Uterus (tissue), 4 donors: ENCODE measurements around the gene FAM120B. TPM values are rescaled to one million over a fixed set of nuclear protein-coding genes. Genes with fewer than 3 reads are reported as not detected.

Experiments used
- DNase-seq, 2 donors: peaks; one replicate each; pipeline ENCODE4 v3.0.0-alpha.2; 2019 to 2020
- H3K27ac ChIP-seq, 2 donors: fragments of 200-600 bp; sonication (generic); 1 replicate in 1 of 2; 2 replicates in 1 of 2; pipeline ENCODE4 v1.5.1; 2016 to 2018
- H3K27me3 ChIP-seq, 2 donors: fragments of 200-600 bp; sonication (generic); one replicate each; pipeline ENCODE4 v1.5.1; 2018 to 2019; ENCODE audit warnings: control low read depth in 1 of 2
- H3K36me3 ChIP-seq, 2 donors: fragments of 200-600 bp; sonication (generic); one replicate each; pipeline ENCODE4 v1.5.1; 2019; ENCODE audit warnings: control low read depth in 1 of 2
- H3K4me1 ChIP-seq, 2 donors: fragments of 200-600 bp; sonication (generic); one replicate each; pipeline ENCODE4 v1.5.1; 2018 to 2019; ENCODE audit warnings: control low read depth in 1 of 2
- H3K4me3 ChIP-seq, 2 donors: fragments of 200-600 bp; sonication (generic); 1 replicate in 1 of 2; 2 replicates in 1 of 2; pipeline ENCODE4 v1.5.1; 2018 to 2019; ENCODE audit warnings: mild to moderate bottlenecking in 1 of 2
- H3K9me3 ChIP-seq, 2 donors: fragments of 200-600 bp; sonication (generic); one replicate each; pipeline ENCODE4 v1.5.1; 2019; ENCODE audit warnings: control low read depth in 1 of 2
- POLR2A ChIP-seq, 2 donors: fragments of 450-650 bp; IDR thresholded peaks; one replicate each; pipeline ENCODE4 v1.6.1; 2016; ENCODE audit warnings: antibody characterized with exemption in 2 of 2, mild to moderate bottlenecking in 1 of 2, moderate library complexity in 1 of 2
- intact Hi-C: fragments of 100-400 bp; cut with DNase I; formaldehyde crosslinking; loops from one replicate; pipeline ENCODE4 v1.15.1; 2023; ENCODE audit warnings: low total_unique reads
- total RNA-seq, 4 donors: library from RNA; depleted of rRNA in 3 of 4; stranded (reverse); fragments of >200 nt in 3 of 4; gene quantifications; one replicate each; pipeline versions ENCODE4 v1.1.0 to v1.2.4, GENCODE V29; 2014 to 2023
- TF ChIP-seq, protein P1 (sequence below), 4 experiments: fragments of 200-600 bp in 2 of 4; fragments of 450-650 bp in 2 of 4; sonication (generic) in 2 of 4; IDR thresholded peaks; one replicate each; pipeline ENCODE4 v1.5.1; 2016 to 2019; ENCODE audit warnings: antibody characterized with exemption in 4 of 4, mild to moderate bottlenecking in 2 of 4, moderate library complexity in 1 of 4
- donor health status: DM: yes; HTN: yes; CAD: no.

FAM120B gene
- total RNA-seq, 4 donors from 2014 or later: 12.1 to 50.9 (median 35.2) TPM

DNA sequence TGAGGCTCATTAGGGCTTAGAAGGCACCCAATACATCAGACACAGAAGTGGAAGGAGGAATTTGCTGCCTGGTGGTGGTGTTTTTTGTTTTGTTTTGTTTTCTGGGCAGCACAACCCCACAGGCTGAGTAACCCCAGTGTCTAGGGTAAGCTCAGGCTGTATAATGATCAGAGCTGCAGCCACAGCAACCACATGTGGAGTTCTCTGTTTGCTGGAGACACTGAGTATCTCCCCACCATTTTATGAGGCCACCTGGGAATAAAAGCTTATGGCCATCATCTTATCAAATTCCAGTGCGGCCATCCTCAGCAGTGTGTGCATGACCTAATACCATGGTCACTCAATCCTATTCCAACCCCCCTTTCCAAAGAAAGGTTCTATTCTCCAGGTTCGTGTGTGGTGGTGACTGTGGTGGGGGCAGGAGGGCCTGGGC is 12.2 kb upstream of the FAM120B start:
- TF ChIP-seq, protein P1, sequence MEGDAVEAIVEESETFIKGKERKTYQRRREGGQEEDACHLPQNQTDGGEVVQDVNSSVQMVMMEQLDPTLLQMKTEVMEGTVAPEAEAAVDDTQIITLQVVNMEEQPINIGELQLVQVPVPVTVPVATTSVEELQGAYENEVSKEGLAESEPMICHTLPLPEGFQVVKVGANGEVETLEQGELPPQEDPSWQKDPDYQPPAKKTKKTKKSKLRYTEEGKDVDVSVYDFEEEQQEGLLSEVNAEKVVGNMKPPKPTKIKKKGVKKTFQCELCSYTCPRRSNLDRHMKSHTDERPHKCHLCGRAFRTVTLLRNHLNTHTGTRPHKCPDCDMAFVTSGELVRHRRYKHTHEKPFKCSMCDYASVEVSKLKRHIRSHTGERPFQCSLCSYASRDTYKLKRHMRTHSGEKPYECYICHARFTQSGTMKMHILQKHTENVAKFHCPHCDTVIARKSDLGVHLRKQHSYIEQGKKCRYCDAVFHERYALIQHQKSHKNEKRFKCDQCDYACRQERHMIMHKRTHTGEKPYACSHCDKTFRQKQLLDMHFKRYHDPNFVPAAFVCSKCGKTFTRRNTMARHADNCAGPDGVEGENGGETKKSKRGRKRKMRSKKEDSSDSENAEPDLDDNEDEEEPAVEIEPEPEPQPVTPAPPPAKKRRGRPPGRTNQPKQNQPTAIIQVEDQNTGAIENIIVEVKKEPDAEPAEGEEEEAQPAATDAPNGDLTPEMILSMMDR (IDR thresholded peaks at IDR 0.05): no peak
- TF ChIP-seq POLR2A (IDR thresholded peaks at IDR 0.05): no peak
- H3K27me3 ChIP-seq: peaks cover 24 to 37% of the 10 kb centered on the region in 2 donors
- H3K27ac ChIP-seq: no peak overlapping the region
- H3K4me1 ChIP-seq: peaks cover 0 to 31% of the 10 kb centered on the region in 2 donors
- intact Hi-C loops: no loop called here
- H3K36me3 ChIP-seq: no peaks in the 10 kb centered on the region
- no peak for DNase-seq
- H3K9me3 ChIP-seq: no peaks in the 10 kb centered on the region
- H3K4me3 ChIP-seq: no peak overlapping the region

DNA sequence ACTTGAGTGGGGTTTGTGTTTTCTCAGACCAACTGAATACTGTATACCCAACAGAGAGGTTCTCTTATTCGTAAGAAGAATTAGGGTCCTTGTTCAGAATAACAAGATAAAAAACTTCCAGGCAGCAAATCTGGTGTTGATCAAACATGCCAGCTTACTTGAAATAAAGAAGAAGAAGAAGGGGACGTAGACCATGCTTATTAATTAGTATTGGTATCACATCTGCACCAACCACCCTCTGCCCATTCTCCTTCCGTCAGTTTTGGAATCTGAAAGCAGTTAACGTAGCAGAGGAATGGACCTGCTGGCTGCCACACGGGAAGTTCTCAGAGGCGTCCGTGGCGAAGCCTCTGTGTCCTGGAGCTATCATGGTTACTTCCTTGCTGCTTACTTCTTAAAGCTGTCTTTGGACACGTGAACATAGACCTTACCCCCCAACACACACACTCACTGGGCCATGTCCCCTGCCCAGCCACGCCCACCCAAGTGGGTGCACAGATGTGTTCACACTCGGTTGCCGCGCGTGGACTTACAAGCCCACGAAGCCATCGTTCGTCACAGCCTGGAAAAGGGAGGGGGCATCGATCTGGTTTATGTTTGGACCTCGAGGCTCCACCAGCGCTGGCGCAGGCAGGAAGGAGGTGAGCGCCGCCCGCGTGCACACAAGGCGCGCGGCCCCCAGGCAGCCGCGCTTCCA is 11.6 kb upstream of the FAM120B start:
- intact Hi-C loops: no loop called here
- H3K4me3 ChIP-seq: peak overlapping the region in 1 of 2 donors; percentile 26
- no peak for TF ChIP-seq POLR2A (IDR thresholded peaks at IDR 0.05)
- H3K27me3 ChIP-seq: peaks cover 24 to 37% of the 10 kb centered on the region in 2 donors
- no peaks in the 10 kb centered on the region for H3K9me3 ChIP-seq
- no peak overlapping the region for H3K27ac ChIP-seq
- peaks cover 0 to 26% of the 10 kb centered on the region in 2 donors for H3K4me1 ChIP-seq
- H3K36me3 ChIP-seq: no peaks in the 10 kb centered on the region
- no peak for DNase-seq

DNA sequence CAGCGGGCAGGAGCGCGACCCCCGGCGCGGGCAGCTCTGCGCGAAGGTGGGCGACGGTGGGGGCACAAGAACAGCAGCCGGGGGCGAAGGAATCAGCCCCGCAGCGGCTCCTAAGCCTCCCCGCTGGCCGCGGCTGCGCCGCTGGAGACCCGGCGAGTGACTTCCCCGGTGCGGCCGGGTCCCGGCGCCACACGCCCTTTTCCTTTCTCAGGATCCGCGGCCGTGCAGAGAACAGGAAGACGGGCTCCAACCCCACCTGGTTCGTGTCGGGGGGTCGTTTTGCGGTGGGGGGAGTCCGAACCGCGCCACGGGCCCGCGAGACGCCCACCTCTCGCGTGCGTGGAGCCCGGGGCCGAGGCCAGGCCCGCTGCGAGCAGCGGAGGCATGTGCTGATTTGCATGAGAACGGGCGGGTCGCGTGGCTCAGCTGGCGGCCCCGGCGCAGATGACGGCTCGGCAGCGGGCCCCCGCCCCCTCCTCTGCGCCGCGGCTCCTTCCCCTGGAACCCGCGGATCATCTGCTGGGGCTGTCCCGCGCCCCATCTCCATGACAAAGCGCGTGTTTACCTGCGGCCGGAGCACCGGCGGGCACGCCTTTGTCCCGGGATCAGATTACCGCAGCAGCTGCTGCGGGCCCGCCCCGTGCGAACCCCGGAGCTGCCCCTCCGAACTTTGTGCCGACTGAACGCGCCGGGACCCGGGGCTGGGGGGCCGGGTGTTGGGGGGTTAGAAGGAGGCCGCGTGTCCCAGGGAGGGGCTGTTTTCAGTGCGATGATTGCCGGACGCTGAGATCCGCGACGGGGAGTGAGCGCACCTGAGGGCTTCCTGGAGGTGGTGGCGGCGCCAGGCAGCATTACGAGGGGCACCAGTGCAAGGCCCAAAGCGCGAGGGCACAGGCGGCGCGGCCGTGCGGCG is 10.8 kb upstream of the FAM120B start:
- intact Hi-C loops: no loop called here

DNA sequence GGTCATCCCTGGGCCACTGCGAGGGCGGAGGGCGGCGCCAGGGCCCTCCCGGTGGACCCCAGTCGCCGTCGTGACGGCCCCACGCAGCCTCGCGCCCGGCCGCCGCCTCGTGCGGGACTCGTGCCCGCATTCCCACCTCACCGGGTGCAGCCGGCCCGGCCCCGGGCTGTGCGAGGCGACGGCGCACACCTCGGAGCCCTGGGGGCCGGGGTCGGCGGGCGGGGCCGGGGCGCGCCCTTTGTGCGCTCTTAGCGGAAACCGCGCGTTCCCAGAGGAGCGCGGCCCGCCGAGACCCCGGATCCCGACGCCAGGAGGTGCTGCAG is 10.2 kb upstream of the FAM120B start:
- intact Hi-C loops: no loop called here
- peaks cover 0 to 23% of the 10 kb centered on the region in 2 donors for H3K4me1 ChIP-seq
- DNase-seq: no peak
- H3K4me3 ChIP-seq: peak overlapping the region in 1 of 2 donors; percentile 26
- H3K36me3 ChIP-seq: no peaks in the 10 kb centered on the region
- H3K27me3 ChIP-seq: peaks cover 24 to 34% of the 10 kb centered on the region in 2 donors
- H3K9me3 ChIP-seq: no peaks in the 10 kb centered on the region
- TF ChIP-seq, protein P1 (IDR thresholded peaks at IDR 0.05): no peak
- no peak for TF ChIP-seq POLR2A (IDR thresholded peaks at IDR 0.05)
- H3K27ac ChIP-seq: no peak overlapping the region

More for the DNA sequence above, 10.8 kb upstream of the FAM120B start:
- Histone ChIP-seq H3K36me3 (no peaks in the 10 kb centered on the region), H3K27me3 (peaks cover 24 to 37% of the 10 kb centered on the region in 2 donors), H3K4me1 (peaks cover 0 to 26% of the 10 kb centered on the region in 2 donors), H3K4me3 (peak overlapping the region; percentile 12 to 26), H3K27ac (no peak overlapping the region), H3K9me3 (no peaks in the 10 kb centered on the region)
- TF ChIP-seq, protein P1 (IDR thresholded peaks at IDR 0.05): no peak
- no peak for DNase-seq

DNA sequence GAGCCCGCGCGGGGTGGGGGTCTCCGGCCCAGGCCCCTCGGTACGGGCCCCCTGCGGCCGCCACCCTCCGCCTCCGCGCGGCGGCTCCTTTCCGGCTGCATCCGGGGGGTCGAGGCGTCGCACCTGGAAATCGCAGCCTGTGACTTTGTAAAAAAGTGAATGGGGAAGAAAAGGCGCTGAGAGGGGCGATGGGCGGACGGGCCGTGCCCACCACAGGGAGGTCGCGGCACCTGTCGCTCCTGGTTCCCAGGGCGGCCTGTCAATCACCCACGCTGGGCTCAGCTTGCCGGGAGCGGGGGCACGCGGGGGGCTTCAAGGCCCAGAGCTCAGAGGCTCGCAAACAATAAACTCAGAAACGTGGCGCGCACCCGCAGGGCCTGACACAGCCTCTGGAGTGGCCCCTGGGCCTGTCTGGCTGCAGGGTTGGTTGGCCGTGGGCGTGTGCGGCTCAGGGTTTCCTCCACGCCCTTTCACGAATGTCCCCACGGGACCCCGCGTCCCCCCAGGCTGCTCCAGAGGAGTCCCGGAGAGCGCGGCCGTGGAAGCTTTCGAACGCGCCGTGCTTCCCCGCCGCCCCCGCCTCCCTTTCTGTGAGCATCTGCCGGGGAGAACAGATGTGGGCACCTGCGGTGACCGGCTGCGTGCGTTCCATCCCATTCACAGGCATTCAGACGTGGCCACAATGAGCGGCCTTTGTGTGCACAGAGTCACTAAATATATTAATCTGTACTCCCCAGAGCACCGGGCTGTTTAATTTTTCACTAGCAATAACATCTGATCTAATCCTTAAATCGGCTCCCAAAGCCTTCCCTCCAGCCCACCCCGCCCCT is 9.6 kb upstream of the FAM120B start:
- Histone ChIP-seq H3K9me3 (no peaks in the 10 kb centered on the region), H3K4me3 (no peak overlapping the region), H3K4me1 (peaks cover 0 to 18% of the 10 kb centered on the region in 2 donors), H3K27ac (no peak overlapping the region), H3K36me3 (no peaks in the 10 kb centered on the region), H3K27me3 (peaks cover 24 to 28% of the 10 kb centered on the region in 2 donors)
- TF ChIP-seq POLR2A (IDR thresholded peaks at IDR 0.05): no peak
- TF ChIP-seq, protein P1 (IDR thresholded peaks at IDR 0.05): no peak
- DNase-seq: no peak
- intact Hi-C loops: no loop called here
